K562 (cell line): ENCODE results near the gene CMSS1. TPM values are rescaled to one million over a fixed set of nuclear protein-coding genes. Genes with fewer than 3 reads are reported as not detected.
A peak's percentile ranks its signal among the peaks of the same experiment; 100 is the strongest.

Experiments used
- ATAC-seq: fragments of 200-7000 bp; cut with Tn5 transposase; 3 replicates; pipeline ENCODE4 v1.9.1; 2020; ENCODE audit warnings: moderate library complexity
- BruUV-seq: library from RNA; stranded (reverse); fragments of 400-500 nt; replicated peaks from 2 replicates; lab custom pipeline; 2021; lab: Mats Ljungman, UMichigan
- CTCF ChIA-PET: fragments of 300-600 bp; formaldehyde crosslinking; extraction: SDS; loops from one replicate; lab custom pipeline; 2021; ENCODE audit warnings: low intra/inter-chr PET ratio; lab: Yijun Ruan, JAX
- POLR2A ChIA-PET: fragments of 300-600, 350-650 bp; sonication (Branson Sonifier 250); formaldehyde crosslinking; extraction: SDS; loops from one replicate; lab custom pipeline; 2021; ENCODE audit warnings: antibody characterized with exemption, inconsistent platforms; lab: Yijun Ruan, JAX
- DNase-seq, 4 experiments: peaks; one replicate each; pipeline versions ENCODE4 v3.0.0 to v3.0.0-alpha.2; 2011 to 2018; ENCODE audit warnings: low spot score in 3 of 4, mixed read lengths in 3 of 4; ENCODE audit errors: extremely low read depth in 1 of 4
- FAIRE-seq: peaks from 2 replicates; lab custom pipeline; 2011; peaks lifted over from hg19 to GRCh38; lab: Jason Lieb, UNC
- H2AFZ ChIP-seq: 2 replicates; pipeline ENCODE4 v1.6.0; 2011; ENCODE audit warnings: low read depth, low read length, control low read depth, inconsistent platforms
- H3K27ac ChIP-seq: fragments of 200-600 bp; 3 replicates; pipeline ENCODE4 v1.8.0; 2011; ENCODE audit warnings: low read depth, mild to moderate bottlenecking, control low read depth, inconsistent platforms, low read length, moderate library complexity, mixed read lengths; ENCODE audit errors: extremely low read depth
- H3K27me3 ChIP-seq, 2 experiments: fragments of 300-600 bp in 1 of 2; 2 replicates in 1 of 2; 3 replicates in 1 of 2; pipeline versions ENCODE4 v1.6.0 to v1.8.0; 2011; ENCODE audit warnings: inconsistent platforms in 2 of 2, low read length in 2 of 2, mild to moderate bottlenecking in 1 of 2, mixed read lengths in 1 of 2, moderate library complexity in 1 of 2; ENCODE audit not compliant: control insufficient read depth in 2 of 2, insufficient read depth in 2 of 2
- H3K36me3 ChIP-seq: fragments of 300-600 bp; 3 replicates; pipeline ENCODE4 v1.8.0; 2011; ENCODE audit warnings: mild to moderate bottlenecking, low read length, inconsistent platforms; ENCODE audit not compliant: control insufficient read depth, insufficient read depth
- H3K4me1 ChIP-seq, 2 experiments: fragments of 200-600 bp in 1 of 2; replicated peaks in 1 of 2; 2 replicates in 1 of 2; 3 replicates in 1 of 2; pipeline versions ENCODE4 v1.5.1 to v1.8.0; 2011; ENCODE audit warnings: inconsistent platforms in 2 of 2, low read length in 2 of 2, mild to moderate bottlenecking in 1 of 2, mixed read lengths in 1 of 2, moderate library complexity in 1 of 2; ENCODE audit not compliant: control insufficient read depth in 2 of 2, insufficient read depth in 2 of 2
- H3K4me2 ChIP-seq: 2 replicates; pipeline ENCODE4 v1.6.1; 2011; ENCODE audit warnings: low read length, control low read depth, inconsistent platforms, mixed read lengths; ENCODE audit not compliant: insufficient read depth
- H3K4me3 ChIP-seq: fragments of 200-600 bp; sonication (generic), shearing (Covaris generic); 2 replicates; pipeline ENCODE4 v1.5.1; 2016; ENCODE audit warnings: control low read depth, inconsistent platforms
- H3K79me2 ChIP-seq: fragments of 200-600 bp; 3 replicates; pipeline ENCODE4 v1.8.0; 2011; ENCODE audit warnings: low read length, inconsistent platforms; ENCODE audit not compliant: control insufficient read depth, insufficient read depth
- H3K9ac ChIP-seq, 2 experiments: 2 replicates each; pipeline versions ENCODE4 v1.6.0 to v1.6.1; 2011; ENCODE audit warnings: low read depth in 2 of 2, low read length in 2 of 2, control low read depth in 1 of 2, inconsistent platforms in 1 of 2, mild to moderate bottlenecking in 1 of 2, mixed read lengths in 1 of 2; ENCODE audit not compliant: insufficient read depth in 1 of 2
- H3K9me1 ChIP-seq: one replicate; pipeline ENCODE4 v1.6.0; 2011; ENCODE audit warnings: inconsistent platforms, mild to moderate bottlenecking, low read length, moderate library complexity; ENCODE audit not compliant: control insufficient read depth, insufficient read depth
- H3K9me3 ChIP-seq: replicated peaks from 2 replicates; pipeline ENCODE4 v1.5.1; 2011; ENCODE audit warnings: low read depth, low read length, inconsistent platforms; ENCODE audit not compliant: control insufficient read depth, insufficient read depth
- H4K20me1 ChIP-seq: replicated peaks from 2 replicates; pipeline ENCODE4 v1.6.1; 2011; ENCODE audit warnings: low read length, inconsistent platforms, mixed read lengths; ENCODE audit not compliant: control insufficient read depth, insufficient read depth
- GATAD2A ChIP-seq: fragments of 450-650 bp; IDR thresholded peaks from 2 replicates; pipeline ENCODE4 v1.6.1; 2017
- GATAD2B ChIP-seq: fragments of 450-650 bp; IDR thresholded peaks from 2 replicates; pipeline ENCODE4 v1.6.1; 2017; ENCODE audit warnings: mild to moderate bottlenecking, borderline replicate concordance
- HNRNPK ChIP-seq: fragments of 200-400 bp; formaldehyde crosslinking; IDR thresholded peaks from one replicate; pipeline ENCODE4 v1.6.1; 2018; ENCODE audit warnings: mild to moderate bottlenecking, low read depth, low read length; ENCODE audit not compliant: poor library complexity, severe bottlenecking
- NBN ChIP-seq: fragments of 450-650 bp; IDR thresholded peaks from 2 replicates; pipeline ENCODE4 v1.6.1; 2016; ENCODE audit warnings: low read depth, mild to moderate bottlenecking
- RBM25 ChIP-seq: fragments of 200-400 bp; formaldehyde crosslinking; IDR thresholded peaks from 2 replicates; pipeline ENCODE4 v1.6.1; 2018; ENCODE audit warnings: low read length, low read depth, moderate library complexity; ENCODE audit not compliant: severe bottlenecking
- TEAD4 ChIP-seq, 2 experiments: sonication (generic) in 1 of 2; formaldehyde crosslinking in 1 of 2; IDR thresholded peaks; 2 replicates each; pipeline versions ENCODE4 v1.6.1 to v1.8.0; 2012 to 2022; ENCODE audit warnings: borderline replicate concordance in 1 of 2, inconsistent platforms in 1 of 2, low read length in 1 of 2, mild to moderate bottlenecking in 1 of 2, missing genetic modification reagents in 1 of 2
- ZFP1 ChIP-seq: fragments of 450-650 bp; formaldehyde crosslinking; IDR thresholded peaks from 2 replicates; pipeline ENCODE4 v1.4.0; 2020; ENCODE audit warnings: mild to moderate bottlenecking, mixed read lengths
- ZFP36 ChIP-seq: fragments of 150-350 bp; IDR thresholded peaks from 2 replicates; pipeline ENCODE4 v1.6.1; 2018; ENCODE audit warnings: low read length, low read depth; ENCODE audit not compliant: partially characterized antibody
- WGBS: fragments of 100-300 bp; shearing (Covaris generic); methylation state at CpG from one replicate; pipeline ENCODE4 v1.1.6; 2016; ENCODE audit warnings: low coverage, mixed read lengths; ENCODE audit not compliant: insufficient coverage; ENCODE audit errors: missing lambda C conversion rate; 5-methylcytosine and 5-hydroxymethylcytosine counted together
- in situ Hi-C: fragments of 300-500 bp; cut with MboI; formaldehyde crosslinking; loops from 4 replicates; pipeline ENCODE4 v1.15.0; 2018; ENCODE audit warnings: inconsistent platforms, mixed read lengths
- intact Hi-C: fragments of 100-400 bp; cut with micrococcal nuclease; formaldehyde crosslinking; loops from 2 replicates; pipeline ENCODE4 v1.14.2; 2022
- polyA plus RNA-seq, 8 experiments: library from polyadenylated mRNA; depleted of rRNA in 4 of 8; stranded (reverse) in 5 of 8; unstranded in 3 of 8; fragments of >200 nt; fragmentation: Nextera tagmentation in 2 of 8; fragmentation: Illumina TruSeq in 1 of 8; extraction: Ambion mirVana in 2 of 8; extraction: Trizol in 1 of 8; gene quantifications; 2 replicates each; pipeline versions ENCODE4 v1.2.1 to v1.2.3, GENCODE V29; 2011 to 2014; ENCODE audit warnings: inconsistent platforms in 1 of 8, missing spikeins in 1 of 8
- total RNA-seq, 7 experiments: library from RNA; depleted of rRNA in 6 of 7; stranded (reverse); fragments of >200 nt in 6 of 7; fragmentation: Illumina TruSeq in 2 of 7; extraction: Trizol in 2 of 7; gene quantifications; 2 replicates each; pipeline versions ENCODE4 v1.2.1 to v1.2.3, GENCODE V29; 2011 to 2021; ENCODE audit warnings: low replicate concordance in 1 of 7
- TF ChIP-seq, protein P1 (sequence below): fragments of 450-650 bp; IDR thresholded peaks from 2 replicates; pipeline ENCODE4 v1.6.1; 2016; ENCODE audit warnings: borderline replicate concordance
- TF ChIP-seq, protein P2 (sequence below): IDR thresholded peaks from 2 replicates; pipeline ENCODE4 v1.6.1; 2014; ENCODE audit warnings: antibody characterized with exemption

Gene CMSS1
- total and polyA plus RNA-seq, 9 of the 15 experiments (the other 6 are each of a cell fraction or from before 2014, with no cell fraction given): 46.9 to 109 (median 72.3) TPM

DNA sequence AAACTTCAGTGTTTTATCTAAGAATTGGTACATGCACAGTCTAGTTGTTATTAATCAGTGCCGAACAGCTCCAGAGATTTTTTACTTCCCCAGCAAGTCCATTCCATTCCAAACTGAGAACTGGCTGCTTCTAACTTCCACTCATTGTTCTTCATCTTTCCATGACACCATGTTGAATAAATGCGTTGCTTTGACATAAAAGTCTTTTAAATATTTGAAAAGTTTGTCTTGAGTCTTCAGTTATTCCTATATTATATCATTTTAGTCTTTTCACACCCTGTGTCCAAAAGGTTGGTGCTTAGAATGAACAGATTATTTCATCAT, 65.4 kb downstream of the CMSS1 start:
- Histone ChIP-seq H3K79me2 (peaks cover 14% of the 10 kb centered on the region; the same call in 2 of the 3 replicates), H3K9ac (no peak overlapping the region), H3K27ac (no peak overlapping the region), H2AFZ (no peak overlapping the region), H3K9me1 (no peaks in the 10 kb centered on the region), H3K4me2 (no peak overlapping the region), H3K4me3 (no peak overlapping the region), H3K36me3 (peaks cover 6% of the 10 kb centered on the region; the same call in 1 of the 3 replicates), H4K20me1 (no peaks in the 10 kb centered on the region), H3K4me1 (peaks cover 0 to 8% of the 10 kb centered on the region in 2 experiments; a peak in 2 of 5 replicates), H3K9me3 (no peaks in the 10 kb centered on the region), H3K27me3 (no peaks in the 10 kb centered on the region)
- ChIA-PET POLR2A (no interaction called here), CTCF (no interaction called here)
- no TSS peak for BruUV-seq
- no peak for FAIRE-seq
- intact Hi-C loops (no loop called here), in situ Hi-C loops (no loop called here)
- WGBS: 68% methylated on average over 2 of the region's 2 CpGs
- TF ChIP-seq TEAD4 (IDR thresholded peaks at IDR 0.05; ENCODE audit: low read length): 0 out of 2 replicates have a peak, but pooled peaks have one; percentile 14
- TF ChIP-seq TEAD4 (CRISPR knock-in tag; IDR thresholded peaks at IDR 0.05; ENCODE audit: borderline replicate concordance): no peak
- no peak for TF ChIP-seq HNRNPK
- no peak for DNase-seq
- ATAC-seq: no peak

DNA sequence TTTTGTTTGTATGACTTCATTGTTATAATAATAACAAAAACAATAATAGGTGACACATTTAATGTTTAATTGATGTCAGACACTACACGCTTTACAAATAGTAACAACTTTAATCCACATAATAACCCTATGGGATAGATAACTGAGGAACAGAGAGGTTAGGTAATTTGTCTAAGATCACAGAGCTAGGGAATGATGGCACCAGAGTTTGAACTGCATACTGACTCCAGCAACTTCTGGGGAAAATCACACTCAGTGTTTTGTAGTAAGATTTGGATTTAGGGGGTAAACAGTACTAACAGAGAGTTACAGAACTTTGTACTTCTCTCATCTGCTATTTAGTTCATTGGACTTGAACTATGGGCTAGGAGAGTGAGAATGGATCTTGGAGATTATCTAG, 66.0 kb downstream of the CMSS1 start:
- Histone ChIP-seq H3K4me3 (no peak overlapping the region), H3K27ac (no peak overlapping the region), H3K79me2 (peaks cover 12% of the 10 kb centered on the region; the same call in 2 of the 3 replicates), H2AFZ (no peak overlapping the region), H3K9me3 (no peaks in the 10 kb centered on the region), H3K4me2 (no peak overlapping the region), H3K4me1 (peaks cover 0 to 8% of the 10 kb centered on the region in 2 experiments; a peak in 2 of 5 replicates), H3K36me3 (peaks cover 6% of the 10 kb centered on the region; the same call in 1 of the 3 replicates), H3K27me3 (no peaks in the 10 kb centered on the region), H3K9me1 (no peaks in the 10 kb centered on the region), H3K9ac (no peak overlapping the region), H4K20me1 (no peaks in the 10 kb centered on the region)
- 86% methylated on average over 1 of the region's 1 CpG for WGBS
- BruUV-seq: no TSS peak
- ChIA-PET CTCF (no interaction called here), POLR2A (interaction anchor here (0.9 kb wide), 1 partner anchor 15 kb away, joined by 3 read pairs; no protein-coding TSS in a partner anchor)
- TF ChIP-seq NBN: no peak
- TF ChIP-seq ZFP36: peak; percentile 32
- TF ChIP-seq GATAD2B: no peak
- TF ChIP-seq, protein P1, sequence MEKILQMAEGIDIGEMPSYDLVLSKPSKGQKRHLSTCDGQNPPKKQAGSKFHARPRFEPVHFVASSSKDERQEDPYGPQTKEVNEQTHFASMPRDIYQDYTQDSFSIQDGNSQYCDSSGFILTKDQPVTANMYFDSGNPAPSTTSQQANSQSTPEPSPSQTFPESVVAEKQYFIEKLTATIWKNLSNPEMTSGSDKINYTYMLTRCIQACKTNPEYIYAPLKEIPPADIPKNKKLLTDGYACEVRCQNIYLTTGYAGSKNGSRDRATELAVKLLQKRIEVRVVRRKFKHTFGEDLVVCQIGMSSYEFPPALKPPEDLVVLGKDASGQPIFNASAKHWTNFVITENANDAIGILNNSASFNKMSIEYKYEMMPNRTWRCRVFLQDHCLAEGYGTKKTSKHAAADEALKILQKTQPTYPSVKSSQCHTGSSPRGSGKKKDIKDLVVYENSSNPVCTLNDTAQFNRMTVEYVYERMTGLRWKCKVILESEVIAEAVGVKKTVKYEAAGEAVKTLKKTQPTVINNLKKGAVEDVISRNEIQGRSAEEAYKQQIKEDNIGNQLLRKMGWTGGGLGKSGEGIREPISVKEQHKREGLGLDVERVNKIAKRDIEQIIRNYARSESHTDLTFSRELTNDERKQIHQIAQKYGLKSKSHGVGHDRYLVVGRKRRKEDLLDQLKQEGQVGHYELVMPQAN: no peak
- no peak for TF ChIP-seq ZFP1 (CRISPR knock-in tag)
- TF ChIP-seq, protein P2, sequence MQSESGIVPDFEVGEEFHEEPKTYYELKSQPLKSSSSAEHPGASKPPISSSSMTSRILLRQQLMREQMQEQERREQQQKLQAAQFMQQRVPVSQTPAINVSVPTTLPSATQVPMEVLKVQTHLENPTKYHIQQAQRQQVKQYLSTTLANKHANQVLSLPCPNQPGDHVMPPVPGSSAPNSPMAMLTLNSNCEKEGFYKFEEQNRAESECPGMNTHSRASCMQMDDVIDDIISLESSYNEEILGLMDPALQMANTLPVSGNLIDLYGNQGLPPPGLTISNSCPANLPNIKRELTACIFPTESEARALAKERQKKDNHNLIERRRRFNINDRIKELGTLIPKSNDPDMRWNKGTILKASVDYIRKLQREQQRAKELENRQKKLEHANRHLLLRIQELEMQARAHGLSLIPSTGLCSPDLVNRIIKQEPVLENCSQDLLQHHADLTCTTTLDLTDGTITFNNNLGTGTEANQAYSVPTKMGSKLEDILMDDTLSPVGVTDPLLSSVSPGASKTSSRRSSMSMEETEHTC: no peak
- TF ChIP-seq RBM25: peak; percentile 61
- no peak for TF ChIP-seq GATAD2A
- no peak for FAIRE-seq
- in situ Hi-C loops (no loop called here), intact Hi-C loops (no loop called here)
- DNase-seq: no peak
- no peak for ATAC-seq
